Endothelial cell of hepatic sinusoid (primary cell): ENCODE data around the gene EIF3B.
"Not testable (repeated sequence)": the region's sequence is repeated elsewhere in the genome, so short reads cannot be mapped to it uniquely, and the experiment has no call there.

Experiments used
- in situ Hi-C: cut with HindIII; loops from 2 replicates; pipeline ENCODE4 v1.10.0; 2017; ENCODE audit warnings: low sequenced_read_pairs

Gene EIF3B

GRCh38 chr7:2354186-2354938 lies at the start of gene EIF3B:
TSS of gene EIF3B (plus strand) at chr7:2354827. CDS start at chr7:2354922, 95 bp downstream.
- in situ Hi-C loops, result loop anchor here (25.0 kb wide), 2 partner anchors 167 to 717 kb away; no protein-coding TSS in a partner anchor

- in situ Hi-C loops, result not testable (repeated sequence)
Observed at GRCh38 chr7:2305258-2305657, 49.4 kb upstream of the EIF3B start.

- in situ Hi-C loops, result no loop called here
Observed at GRCh38 chr7:2306688-2307087, 47.9 kb upstream of the EIF3B start.

GRCh38 chr7:2307690-2308107 lies 46.9 kb upstream of the EIF3B start:
- in situ Hi-C loops, result no loop called here

GRCh38 chr7:2309889-2310331 lies 44.7 kb upstream of the EIF3B start:
- in situ Hi-C loops, result no loop called here

GRCh38 chr7:2312267-2312929 lies 42.2 kb upstream of the EIF3B start:
- in situ Hi-C loops, result no loop called here

- in situ Hi-C loops, result no loop called here
Observed at GRCh38 chr7:2313450-2314208, 41.0 kb upstream of the EIF3B start.

- in situ Hi-C loops, result no loop called here
Observed at GRCh38 chr7:2314209-2314955, 40.2 kb upstream of the EIF3B start, which contains the start of gene SNX8. TSS of gene SNX8 (minus strand) at chr7:2314441. CDS start at chr7:2314421, 20 bp downstream.

- in situ Hi-C loops, result not testable (repeated sequence)
Observed at GRCh38 chr7:2314956-2315530, 39.6 kb upstream of the EIF3B start.

GRCh38 chr7:2315787-2316186 lies 38.8 kb upstream of the EIF3B start:
- in situ Hi-C loops, result no loop called here

GRCh38 chr7:2316578-2316977 lies 38.0 kb upstream of the EIF3B start:
- in situ Hi-C loops, result no loop called here

GRCh38 chr7:2317556-2318293 lies 36.9 kb upstream of the EIF3B start:
- in situ Hi-C loops, result no loop called here

- in situ Hi-C loops, result no loop called here
Observed at GRCh38 chr7:2321020-2321419, 33.6 kb upstream of the EIF3B start.

GRCh38 chr7:2325162-2325561 lies 29.5 kb upstream of the EIF3B start:
- in situ Hi-C loops, result no loop called here

- in situ Hi-C loops, result no loop called here
Observed at GRCh38 chr7:2326951-2327350, 27.7 kb upstream of the EIF3B start.

- in situ Hi-C loops, result no loop called here
Observed at GRCh38 chr7:2330493-2330892, 24.1 kb upstream of the EIF3B start.

GRCh38 chr7:2331707-2332106 lies 22.9 kb upstream of the EIF3B start:
- in situ Hi-C loops, result no loop called here

- in situ Hi-C loops, result not testable (repeated sequence)
Observed at GRCh38 chr7:2332606-2333231, 21.9 kb upstream of the EIF3B start.

- in situ Hi-C loops, result no loop called here
Observed at GRCh38 chr7:2336626-2337299, 17.9 kb upstream of the EIF3B start.
